Fibroblast of the conjunctiva (primary cell): ENCODE data around the gene NPBWR2.

Experiments
- DNase-seq: peaks from one replicate; pipeline ENCODE4 v3.0.0-alpha.2; 2010; ENCODE audit warnings: low read depth

The NPBWR2 gene

DNA sequence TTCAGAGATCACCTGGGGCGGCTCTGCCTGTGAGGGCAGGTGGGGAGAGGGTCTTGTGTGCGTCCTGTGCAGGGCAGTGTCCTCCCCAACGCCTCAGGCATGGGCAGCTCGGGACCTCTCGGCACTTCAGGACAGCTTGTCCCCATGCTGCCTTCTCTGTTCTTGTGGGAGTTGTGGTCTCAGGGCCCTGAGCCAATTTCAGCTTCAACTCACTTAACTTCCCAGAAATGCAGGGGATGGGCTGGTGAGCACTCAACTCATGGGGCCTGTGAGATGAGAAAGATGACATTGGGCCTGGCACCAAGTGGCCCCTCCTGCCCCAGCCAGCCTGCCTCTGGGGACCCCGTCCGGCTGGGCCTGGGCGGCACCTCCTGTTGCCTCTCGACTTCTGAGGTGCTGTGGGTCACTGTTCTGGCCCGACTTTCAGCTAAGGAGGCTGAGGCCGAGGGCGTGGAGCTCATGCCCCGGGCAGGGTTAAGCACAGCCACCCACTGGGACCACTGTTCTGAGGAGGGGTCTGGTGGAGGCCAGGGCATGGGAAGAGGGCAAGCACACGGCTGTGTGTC is 34.8 kb downstream of the NPBWR2 start:
- DNase-seq, result no peak

GRCh38 chr20:64071341-64072332 is 35.7 kb downstream of the NPBWR2 start:
- no peak for DNase-seq

- no peak for DNase-seq
Observed at GRCh38 chr20:64070244-64070993, 36.9 kb downstream of the NPBWR2 start.

- no peak for DNase-seq
Observed at GRCh38 chr20:64069614-64070243, 37.6 kb downstream of the NPBWR2 start.

DNA sequence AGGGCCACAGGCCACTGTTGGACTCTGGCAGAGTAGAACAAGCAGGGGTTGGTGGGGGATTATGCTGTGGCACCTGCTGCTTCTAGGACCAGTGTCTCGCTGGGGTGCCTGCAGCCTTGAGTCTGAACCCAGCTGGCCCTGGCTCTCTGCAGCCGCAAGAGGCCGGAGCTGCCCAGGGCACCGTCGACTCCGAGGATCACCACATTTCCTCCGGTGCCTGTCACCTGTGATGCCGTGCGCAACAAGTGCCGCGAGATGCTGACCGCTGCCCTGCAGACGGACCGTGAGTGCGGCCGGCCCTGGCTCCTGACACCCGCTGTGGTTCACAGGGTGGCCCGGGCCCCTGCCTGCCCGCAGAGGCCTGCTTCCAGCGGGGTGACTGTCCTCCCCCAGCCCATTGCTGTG is 38.2 kb downstream of the NPBWR2 start:
- no peak for DNase-seq

- DNase-seq, result no peak
Observed at GRCh38 chr20:64068386-64069208, 38.8 kb downstream of the NPBWR2 start.

GRCh38 chr20:64067733-64068307 is 39.5 kb downstream of the NPBWR2 start:
- no peak for DNase-seq

DNA sequence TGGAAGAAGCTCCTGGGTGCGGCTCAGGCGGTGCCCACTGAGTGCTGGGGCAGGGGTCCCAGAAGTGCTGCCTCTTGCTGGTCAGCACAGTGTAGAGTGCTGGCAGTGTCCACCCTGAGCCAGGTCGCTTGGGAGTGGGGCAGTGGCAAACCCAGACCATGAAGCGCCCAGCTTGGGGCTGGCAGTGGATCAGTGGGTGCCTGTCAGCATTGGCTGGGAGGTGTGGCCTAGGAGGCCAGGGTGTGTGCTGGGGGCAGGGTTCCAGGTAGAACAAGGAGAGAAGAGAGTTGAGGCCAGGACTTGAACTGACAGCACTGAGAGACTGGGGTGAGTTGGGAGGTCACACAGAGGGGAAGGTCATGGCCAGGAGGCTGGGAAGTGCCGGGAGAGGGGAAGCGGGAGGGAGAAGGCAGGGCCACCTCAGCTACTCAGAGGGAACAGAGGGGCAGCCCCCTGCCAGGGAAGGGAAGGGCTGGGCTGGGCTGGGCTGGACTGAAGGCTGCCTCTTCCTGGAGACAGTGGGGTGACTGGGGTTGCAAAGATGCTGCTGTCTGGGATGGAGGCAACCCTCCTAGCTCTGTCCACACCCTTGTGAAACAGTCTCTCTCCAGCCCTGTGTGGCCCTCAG is 40.2 kb downstream of the NPBWR2 start:
- DNase-seq, result no peak

DNA sequence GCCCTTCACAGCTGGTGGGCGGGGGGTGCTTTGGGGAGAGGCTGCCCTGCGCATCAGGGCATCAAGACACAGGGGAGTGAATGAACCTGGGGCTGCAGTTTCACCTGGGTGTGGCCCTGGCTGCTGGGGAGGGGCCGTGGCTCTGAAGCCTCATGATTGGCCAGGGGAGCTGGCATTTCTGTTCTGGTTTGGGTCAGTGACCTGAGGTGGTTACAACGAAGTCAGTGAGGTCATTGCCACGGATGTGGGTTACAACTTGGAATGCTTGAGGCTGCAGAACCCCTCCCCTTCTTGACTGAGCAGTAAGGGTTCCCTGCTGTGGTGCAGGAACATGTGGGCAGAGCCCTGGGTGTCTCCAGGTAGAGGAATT is 41.4 kb downstream of the NPBWR2 start:
- no peak for DNase-seq

- no peak for DNase-seq
Observed at GRCh38 chr20:64065062-64065973, 42.0 kb downstream of the NPBWR2 start.

DNA sequence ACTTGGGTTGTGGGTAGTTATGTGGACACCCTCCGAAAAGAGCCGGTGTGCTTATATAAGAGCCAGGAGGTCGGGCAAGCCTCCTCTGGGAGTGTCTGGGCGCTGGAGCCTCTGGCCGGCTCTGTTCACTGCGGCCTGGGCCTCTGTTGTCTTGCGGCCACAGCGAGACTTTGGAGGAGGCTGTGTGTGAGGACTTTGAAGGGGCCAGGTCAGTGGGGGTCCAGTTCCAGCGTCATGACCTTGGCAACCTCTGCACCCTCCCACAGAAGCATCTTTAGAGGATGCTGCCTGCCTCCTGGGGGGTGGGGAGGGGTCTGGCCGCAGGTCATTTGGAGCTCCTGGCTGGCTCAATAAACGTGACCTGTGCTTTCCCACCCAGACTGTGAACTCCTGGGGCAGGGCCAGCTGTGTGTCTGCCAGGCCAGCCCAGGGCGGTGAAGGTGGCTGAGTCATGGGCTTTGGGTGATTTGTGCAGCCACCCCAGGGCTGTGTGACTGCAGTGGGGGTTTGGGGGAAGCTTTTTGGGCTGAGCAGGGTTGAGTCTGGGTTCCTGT is 43.1 kb downstream of the NPBWR2 start:
- DNase-seq, result no peak

DNA sequence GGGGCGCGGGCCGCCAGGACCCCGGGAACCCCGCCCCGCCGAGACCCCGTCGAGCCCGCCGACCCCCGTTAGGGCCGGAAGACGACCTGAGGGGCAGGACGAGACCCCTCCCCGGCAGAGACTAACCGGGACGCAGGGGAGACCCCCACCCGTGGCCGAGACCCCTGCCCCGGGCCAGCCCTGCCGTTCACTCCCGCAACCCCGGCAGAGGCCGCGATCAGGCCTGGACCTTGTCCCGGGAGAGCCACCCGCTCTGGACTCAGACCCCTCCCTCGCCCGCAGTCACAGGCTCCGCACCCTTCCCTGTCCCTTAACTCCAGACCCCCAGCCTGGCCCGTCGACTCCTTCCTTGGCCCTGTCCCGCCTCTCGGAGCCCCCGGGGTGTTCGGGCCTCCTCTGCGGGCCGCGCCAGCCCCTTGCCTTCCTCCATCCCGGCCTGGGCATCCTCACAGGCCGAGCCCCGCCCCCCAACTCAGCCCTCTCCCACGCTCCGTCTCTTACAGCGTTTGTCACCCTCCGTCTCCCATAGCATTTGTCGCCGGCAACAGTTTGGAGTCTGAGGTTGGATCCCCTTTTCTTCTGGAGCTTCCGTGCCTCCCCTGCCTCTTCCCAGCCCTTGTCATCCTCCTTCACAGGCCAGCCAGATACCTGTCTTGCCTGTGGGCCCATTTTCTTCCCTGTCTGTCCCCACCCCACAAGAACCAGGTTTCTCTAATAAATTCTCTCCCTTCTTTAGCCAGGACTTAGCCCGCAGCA is 43.8 kb downstream of the NPBWR2 start:
- DNase-seq, result no peak

DNA sequence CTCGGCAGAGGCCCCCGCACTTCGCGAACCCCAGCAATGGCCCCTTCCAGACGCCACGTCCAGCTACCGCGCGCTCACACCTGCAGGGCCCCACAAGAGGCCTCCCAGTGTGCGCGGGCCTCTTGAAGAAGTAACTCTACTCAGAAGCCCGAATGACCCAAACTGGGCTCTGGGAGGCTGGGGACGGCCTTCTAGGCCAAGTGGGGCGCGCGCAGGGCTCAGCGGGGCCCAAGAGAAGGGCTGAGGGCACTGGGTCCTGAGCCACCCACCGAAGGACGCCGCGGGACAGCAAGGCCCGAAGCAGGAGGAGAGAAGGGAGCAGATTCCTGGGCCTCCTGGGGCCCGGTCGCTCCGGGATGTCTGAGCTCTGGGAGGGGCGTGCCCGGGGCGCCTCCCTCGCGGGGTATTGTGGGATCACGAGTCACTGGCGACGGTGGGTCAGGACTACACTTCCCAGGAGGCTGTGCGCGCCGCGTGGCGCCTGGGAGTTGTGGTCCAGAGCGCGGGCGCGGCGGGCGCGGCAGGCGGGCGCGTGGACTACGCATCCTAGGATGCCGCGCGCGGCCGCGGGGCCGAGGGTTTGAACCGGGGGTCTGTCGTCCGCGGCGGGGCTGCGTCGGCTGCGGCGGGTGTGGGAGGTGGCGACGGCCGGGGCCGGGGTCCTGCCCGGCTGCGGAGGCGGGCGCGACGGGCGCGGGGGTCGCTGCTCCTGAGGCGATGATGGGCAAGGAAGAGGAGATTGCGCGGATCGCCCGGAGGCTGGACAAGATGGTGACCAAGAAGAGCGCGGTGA is 44.6 kb downstream of the NPBWR2 start, which contains the start of gene TCEA2:
TSS of gene TCEA2 (plus strand) at position 603 of the 793 bp plus-strand sequence. CDS start at position 718, 115 bp downstream.
- peak; percentile 90 for DNase-seq

GRCh38 chr20:64062276-64062595 is 45.1 kb downstream of the NPBWR2 start:
- DNase-seq, result no peak

DNA sequence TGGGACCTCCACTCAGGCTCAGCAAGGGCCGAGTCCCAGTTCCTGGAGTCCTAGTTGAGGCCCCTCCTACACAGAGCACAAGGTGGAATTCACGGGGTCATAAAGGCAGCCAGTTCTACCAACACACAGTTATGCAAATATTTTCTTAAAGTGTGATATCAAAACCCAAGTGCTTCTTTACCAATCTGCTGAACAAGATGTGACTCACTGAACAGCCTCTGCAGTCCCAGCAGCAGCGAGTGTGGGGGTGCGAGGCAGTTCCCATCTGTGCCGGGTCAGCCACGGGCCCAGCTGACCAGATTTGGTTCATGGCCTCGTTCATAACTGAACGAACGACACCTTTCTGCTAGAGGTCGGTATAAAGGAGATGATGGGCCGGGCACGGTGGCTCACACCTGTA is 48.8 kb downstream of the NPBWR2 start:
- DNase-seq, result no peak

GRCh38 chr20:64057628-64058498 is 49.5 kb downstream of the NPBWR2 start:
- DNase-seq, result no peak
